Liver (tissue), 3 donors: Measurements from ENCODE around the gene VWC2.

ENCODE experiments used
- ATF3 ChIP-seq: IDR thresholded peaks from 2 replicates; pipeline ENCODE4 v1.6.1; 2016; ENCODE audit warnings: antibody characterized with exemption
- EGR1 ChIP-seq, 2 donors: IDR thresholded peaks; 2 replicates each; pipeline ENCODE4 v1.6.1; 2016 to 2018; ENCODE audit warnings: antibody characterized with exemption in 2 of 2, low read depth in 2 of 2
- GABPA ChIP-seq, 2 donors: IDR thresholded peaks in 1 of 2; conservative IDR thresholded peaks in 1 of 2; 2 replicates each; pipeline ENCODE4 v1.6.1; 2016; ENCODE audit warnings: antibody characterized with exemption in 2 of 2, mild to moderate bottlenecking in 1 of 2, moderate library complexity in 1 of 2
- JUND ChIP-seq, 2 donors: IDR thresholded peaks; 2 replicates each; pipeline ENCODE4 v1.6.1; 2016; ENCODE audit warnings: antibody characterized with exemption in 2 of 2
- MAX ChIP-seq: IDR thresholded peaks from 2 replicates; pipeline ENCODE4 v1.6.1; 2016; ENCODE audit warnings: antibody characterized with exemption
- NR2F2 ChIP-seq: IDR thresholded peaks from 2 replicates; pipeline ENCODE4 v1.6.1; 2016; ENCODE audit warnings: antibody characterized with exemption
- RAD21 ChIP-seq, 2 donors: IDR thresholded peaks; 2 replicates each; pipeline ENCODE4 v1.6.1; 2016; ENCODE audit warnings: antibody characterized with exemption in 2 of 2, mild to moderate bottlenecking in 2 of 2
- RXRA ChIP-seq, 2 donors: IDR thresholded peaks; 2 replicates each; pipeline ENCODE4 v1.6.1; 2017 to 2018; ENCODE audit warnings: antibody characterized with exemption in 2 of 2, mild to moderate bottlenecking in 1 of 2
- SP1 ChIP-seq: IDR thresholded peaks from 2 replicates; pipeline ENCODE4 v1.6.1; 2018; ENCODE audit warnings: antibody characterized with exemption, mild to moderate bottlenecking
- TAF1 ChIP-seq: conservative IDR thresholded peaks from 2 replicates; pipeline ENCODE4 v1.6.1; 2016; ENCODE audit warnings: antibody characterized with exemption, mild to moderate bottlenecking
- YY1 ChIP-seq: IDR thresholded peaks from 2 replicates; pipeline ENCODE4 v1.6.1; 2016; ENCODE audit warnings: antibody characterized with exemption, mild to moderate bottlenecking
- ZBTB33 ChIP-seq: IDR thresholded peaks from 2 replicates; pipeline ENCODE4 v1.6.1; 2016; ENCODE audit warnings: antibody characterized with exemption
- TF ChIP-seq, protein P1 (sequence below): IDR thresholded peaks from 2 replicates; pipeline ENCODE4 v1.6.1; 2016; ENCODE audit warnings: antibody characterized with exemption, mild to moderate bottlenecking
- TF ChIP-seq, protein P2 (sequence below): fragments of 150-350 bp; IDR thresholded peaks from 2 replicates; pipeline ENCODE4 v1.5.1; 2017; ENCODE audit warnings: improper control_type of control experiment, low read depth, low read length; ENCODE audit not compliant: missing input control
- donor health status: healthy.
- donor health status: healthy.

DNA sequence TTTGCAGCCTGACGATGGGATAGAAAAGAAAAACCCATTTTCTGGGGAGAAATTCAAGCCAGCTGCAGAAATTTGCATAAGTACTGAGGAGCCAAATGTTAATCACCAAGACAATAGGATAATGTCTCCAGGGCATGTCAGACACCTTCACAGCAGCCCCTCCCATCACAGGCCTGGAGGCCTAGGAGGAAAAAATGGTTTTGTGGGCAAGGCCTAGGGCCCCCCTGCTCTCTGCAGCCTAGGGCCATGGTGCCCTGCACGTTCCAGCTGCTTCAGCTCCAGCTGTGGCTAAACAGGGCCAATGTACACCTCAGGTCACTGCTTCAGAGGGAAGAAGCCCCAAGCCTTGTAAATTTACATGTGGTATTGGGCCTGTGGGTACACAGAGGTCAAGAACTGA, 158.2 kb downstream of the VWC2 start:
- TF ChIP-seq GABPA (IDR thresholded peaks at IDR 0.05 in 1 of 2, conservative IDR thresholded peaks at IDR 0.05 in 1 of 2) = no peak
- no peak for TF ChIP-seq MAX
- TF ChIP-seq, protein P1, sequence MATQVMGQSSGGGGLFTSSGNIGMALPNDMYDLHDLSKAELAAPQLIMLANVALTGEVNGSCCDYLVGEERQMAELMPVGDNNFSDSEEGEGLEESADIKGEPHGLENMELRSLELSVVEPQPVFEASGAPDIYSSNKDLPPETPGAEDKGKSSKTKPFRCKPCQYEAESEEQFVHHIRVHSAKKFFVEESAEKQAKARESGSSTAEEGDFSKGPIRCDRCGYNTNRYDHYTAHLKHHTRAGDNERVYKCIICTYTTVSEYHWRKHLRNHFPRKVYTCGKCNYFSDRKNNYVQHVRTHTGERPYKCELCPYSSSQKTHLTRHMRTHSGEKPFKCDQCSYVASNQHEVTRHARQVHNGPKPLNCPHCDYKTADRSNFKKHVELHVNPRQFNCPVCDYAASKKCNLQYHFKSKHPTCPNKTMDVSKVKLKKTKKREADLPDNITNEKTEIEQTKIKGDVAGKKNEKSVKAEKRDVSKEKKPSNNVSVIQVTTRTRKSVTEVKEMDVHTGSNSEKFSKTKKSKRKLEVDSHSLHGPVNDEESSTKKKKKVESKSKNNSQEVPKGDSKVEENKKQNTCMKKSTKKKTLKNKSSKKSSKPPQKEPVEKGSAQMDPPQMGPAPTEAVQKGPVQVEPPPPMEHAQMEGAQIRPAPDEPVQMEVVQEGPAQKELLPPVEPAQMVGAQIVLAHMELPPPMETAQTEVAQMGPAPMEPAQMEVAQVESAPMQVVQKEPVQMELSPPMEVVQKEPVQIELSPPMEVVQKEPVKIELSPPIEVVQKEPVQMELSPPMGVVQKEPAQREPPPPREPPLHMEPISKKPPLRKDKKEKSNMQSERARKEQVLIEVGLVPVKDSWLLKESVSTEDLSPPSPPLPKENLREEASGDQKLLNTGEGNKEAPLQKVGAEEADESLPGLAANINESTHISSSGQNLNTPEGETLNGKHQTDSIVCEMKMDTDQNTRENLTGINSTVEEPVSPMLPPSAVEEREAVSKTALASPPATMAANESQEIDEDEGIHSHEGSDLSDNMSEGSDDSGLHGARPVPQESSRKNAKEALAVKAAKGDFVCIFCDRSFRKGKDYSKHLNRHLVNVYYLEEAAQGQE = no peak
- TF ChIP-seq ZBTB33 = no peak
- no peak for TF ChIP-seq ATF3
- no peak for TF ChIP-seq JUND (IDR thresholded peaks at IDR 0.05)
- TF ChIP-seq, protein P2, sequence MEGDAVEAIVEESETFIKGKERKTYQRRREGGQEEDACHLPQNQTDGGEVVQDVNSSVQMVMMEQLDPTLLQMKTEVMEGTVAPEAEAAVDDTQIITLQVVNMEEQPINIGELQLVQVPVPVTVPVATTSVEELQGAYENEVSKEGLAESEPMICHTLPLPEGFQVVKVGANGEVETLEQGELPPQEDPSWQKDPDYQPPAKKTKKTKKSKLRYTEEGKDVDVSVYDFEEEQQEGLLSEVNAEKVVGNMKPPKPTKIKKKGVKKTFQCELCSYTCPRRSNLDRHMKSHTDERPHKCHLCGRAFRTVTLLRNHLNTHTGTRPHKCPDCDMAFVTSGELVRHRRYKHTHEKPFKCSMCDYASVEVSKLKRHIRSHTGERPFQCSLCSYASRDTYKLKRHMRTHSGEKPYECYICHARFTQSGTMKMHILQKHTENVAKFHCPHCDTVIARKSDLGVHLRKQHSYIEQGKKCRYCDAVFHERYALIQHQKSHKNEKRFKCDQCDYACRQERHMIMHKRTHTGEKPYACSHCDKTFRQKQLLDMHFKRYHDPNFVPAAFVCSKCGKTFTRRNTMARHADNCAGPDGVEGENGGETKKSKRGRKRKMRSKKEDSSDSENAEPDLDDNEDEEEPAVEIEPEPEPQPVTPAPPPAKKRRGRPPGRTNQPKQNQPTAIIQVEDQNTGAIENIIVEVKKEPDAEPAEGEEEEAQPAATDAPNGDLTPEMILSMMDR = no peak
- no peak for TF ChIP-seq NR2F2
- TF ChIP-seq EGR1 (IDR thresholded peaks at IDR 0.05; ENCODE audit: low read depth in 2 of 2) = no peak
- no peak for TF ChIP-seq RAD21 (IDR thresholded peaks at IDR 0.05)
- TF ChIP-seq TAF1 = no peak
- TF ChIP-seq SP1 = no peak
- no peak for TF ChIP-seq YY1
- TF ChIP-seq RXRA (IDR thresholded peaks at IDR 0.05) = no peak
